Measurements from ENCODE around the gene PLCD3. TPM values are rescaled to one million over a fixed set of nuclear protein-coding genes. Genes with fewer than 3 reads are reported as not detected.

The PLCD3 gene
- total and polyA plus RNA-seq, 2 of the 13 experiments (the other 11 are each of a cell fraction or from before 2014, with no cell fraction given): 11.3 to 39.1 TPM

DNA sequence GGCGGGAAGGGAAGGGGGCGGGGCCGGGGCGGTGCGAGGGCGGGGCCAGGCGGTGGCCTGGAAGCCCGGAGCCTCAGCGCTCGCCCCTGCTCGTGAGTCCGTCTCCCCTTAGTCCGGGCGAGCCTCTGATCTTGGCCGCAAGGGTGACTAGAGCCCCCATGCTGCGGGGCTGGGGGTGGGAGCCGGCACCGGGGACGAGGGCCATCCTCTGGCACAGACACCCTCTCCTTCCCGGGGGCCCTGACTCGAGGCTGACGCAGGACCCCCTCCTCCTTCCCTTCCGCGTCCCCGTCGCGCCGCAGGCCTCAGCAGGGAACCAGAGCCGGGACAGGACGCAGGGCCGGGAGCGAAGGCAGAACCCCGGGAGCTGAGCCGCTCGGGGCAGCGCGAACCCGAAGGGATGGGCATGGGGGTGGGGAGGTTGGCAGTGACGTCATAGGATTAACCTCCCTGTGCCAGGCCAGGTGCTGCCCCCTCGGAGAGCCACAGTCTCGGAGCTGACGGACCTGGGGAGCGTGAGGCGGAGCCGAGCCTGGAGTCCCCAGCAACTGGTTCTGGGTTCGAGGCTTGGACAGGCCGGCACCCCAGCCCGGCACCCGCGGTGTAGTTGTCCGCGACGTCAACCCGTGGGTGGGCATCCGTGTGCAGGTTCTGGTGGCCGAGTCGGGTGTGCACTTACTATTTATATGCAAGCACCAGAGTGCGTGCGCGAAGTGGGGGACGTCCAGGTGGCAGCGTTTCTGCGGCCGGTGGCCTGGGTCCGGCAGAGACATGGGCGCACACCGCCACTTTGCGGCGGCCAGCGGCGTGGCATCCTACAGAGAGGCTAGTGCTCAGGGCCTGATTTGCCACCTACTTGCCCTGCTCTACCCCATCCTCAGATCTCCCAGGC lies 503 bp upstream of the PLCD3 start (continued):
- TF ChIP-seq, protein P1, sequence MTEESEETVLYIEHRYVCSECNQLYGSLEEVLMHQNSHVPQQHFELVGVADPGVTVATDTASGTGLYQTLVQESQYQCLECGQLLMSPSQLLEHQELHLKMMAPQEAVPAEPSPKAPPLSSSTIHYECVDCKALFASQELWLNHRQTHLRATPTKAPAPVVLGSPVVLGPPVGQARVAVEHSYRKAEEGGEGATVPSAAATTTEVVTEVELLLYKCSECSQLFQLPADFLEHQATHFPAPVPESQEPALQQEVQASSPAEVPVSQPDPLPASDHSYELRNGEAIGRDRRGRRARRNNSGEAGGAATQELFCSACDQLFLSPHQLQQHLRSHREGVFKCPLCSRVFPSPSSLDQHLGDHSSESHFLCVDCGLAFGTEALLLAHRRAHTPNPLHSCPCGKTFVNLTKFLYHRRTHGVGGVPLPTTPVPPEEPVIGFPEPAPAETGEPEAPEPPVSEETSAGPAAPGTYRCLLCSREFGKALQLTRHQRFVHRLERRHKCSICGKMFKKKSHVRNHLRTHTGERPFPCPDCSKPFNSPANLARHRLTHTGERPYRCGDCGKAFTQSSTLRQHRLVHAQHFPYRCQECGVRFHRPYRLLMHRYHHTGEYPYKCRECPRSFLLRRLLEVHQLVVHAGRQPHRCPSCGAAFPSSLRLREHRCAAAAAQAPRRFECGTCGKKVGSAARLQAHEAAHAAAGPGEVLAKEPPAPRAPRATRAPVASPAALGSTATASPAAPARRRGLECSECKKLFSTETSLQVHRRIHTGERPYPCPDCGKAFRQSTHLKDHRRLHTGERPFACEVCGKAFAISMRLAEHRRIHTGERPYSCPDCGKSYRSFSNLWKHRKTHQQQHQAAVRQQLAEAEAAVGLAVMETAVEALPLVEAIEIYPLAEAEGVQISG (CRISPR knock-in tag; IDR thresholded peaks at IDR 0.05): peak; percentile 38; the same call in 1 of the 2 replicates
- TF ChIP-seq, protein P2, sequence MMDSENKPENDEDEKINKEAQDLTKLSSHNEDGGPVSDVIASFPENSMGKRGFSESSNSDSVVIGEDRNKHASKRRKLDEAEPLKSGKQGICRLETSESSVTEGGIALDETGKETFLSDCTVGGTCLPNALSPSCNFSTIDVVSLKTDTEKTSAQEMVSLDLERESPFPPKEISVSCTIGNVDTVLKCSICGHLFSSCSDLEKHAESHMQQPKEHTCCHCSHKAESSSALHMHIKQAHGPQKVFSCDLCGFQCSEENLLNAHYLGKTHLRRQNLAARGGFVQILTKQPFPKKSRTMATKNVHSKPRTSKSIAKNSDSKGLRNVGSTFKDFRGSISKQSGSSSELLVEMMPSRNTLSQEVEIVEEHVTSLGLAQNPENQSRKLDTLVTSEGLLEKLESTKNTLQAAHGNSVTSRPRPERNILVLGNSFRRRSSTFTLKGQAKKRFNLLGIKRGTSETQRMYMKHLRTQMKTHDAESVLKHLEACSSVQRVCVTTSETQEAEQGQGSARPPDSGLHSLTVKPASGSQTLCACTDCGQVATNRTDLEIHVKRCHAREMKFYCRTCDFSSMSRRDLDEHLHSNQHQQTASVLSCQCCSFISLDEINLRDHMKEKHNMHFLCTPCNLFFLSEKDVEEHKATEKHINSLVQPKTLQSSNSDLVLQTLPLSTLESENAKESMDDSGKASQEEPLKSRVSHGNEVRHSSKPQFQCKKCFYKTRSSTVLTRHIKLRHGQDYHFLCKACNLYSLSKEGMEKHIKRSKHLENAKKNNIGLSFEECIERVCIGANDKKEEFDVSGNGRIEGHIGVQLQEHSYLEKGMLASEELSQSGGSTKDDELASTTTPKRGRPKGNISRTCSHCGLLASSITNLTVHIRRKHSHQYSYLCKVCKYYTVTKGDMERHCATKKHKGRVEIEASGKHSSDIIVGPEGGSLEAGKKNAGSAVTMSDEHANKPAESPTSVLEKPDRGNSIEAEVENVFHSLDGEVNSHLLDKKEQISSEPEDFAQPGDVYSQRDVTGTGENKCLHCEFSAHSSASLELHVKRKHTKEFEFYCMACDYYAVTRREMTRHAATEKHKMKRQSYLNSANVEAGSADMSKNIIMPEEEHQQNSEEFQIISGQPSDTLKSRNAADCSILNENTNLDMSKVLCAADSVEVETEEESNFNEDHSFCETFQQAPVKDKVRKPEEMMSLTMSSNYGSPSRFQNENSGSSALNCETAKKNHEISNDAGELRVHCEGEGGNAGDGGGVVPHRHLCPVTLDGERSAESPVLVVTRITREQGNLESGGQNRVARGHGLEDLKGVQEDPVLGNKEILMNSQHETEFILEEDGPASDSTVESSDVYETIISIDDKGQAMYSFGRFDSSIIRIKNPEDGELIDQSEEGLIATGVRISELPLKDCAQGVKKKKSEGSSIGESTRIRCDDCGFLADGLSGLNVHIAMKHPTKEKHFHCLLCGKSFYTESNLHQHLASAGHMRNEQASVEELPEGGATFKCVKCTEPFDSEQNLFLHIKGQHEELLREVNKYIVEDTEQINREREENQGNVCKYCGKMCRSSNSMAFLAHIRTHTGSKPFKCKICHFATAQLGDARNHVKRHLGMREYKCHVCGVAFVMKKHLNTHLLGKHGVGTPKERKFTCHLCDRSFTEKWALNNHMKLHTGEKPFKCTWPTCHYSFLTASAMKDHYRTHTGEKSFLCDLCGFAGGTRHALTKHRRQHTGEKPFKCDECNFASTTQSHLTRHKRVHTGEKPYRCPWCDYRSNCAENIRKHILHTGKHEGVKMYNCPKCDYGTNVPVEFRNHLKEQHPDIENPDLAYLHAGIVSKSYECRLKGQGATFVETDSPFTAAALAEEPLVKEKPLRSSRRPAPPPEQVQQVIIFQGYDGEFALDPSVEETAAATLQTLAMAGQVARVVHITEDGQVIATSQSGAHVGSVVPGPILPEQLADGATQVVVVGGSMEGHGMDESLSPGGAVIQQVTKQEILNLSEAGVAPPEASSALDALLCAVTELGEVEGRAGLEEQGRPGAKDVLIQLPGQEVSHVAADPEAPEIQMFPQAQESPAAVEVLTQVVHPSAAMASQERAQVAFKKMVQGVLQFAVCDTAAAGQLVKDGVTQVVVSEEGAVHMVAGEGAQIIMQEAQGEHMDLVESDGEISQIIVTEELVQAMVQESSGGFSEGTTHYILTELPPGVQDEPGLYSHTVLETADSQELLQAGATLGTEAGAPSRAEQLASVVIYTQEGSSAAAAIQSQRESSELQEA (CRISPR knock-in tag; IDR thresholded peaks at IDR 0.05; ENCODE audit: not compliant biosample characterization): peak; percentile 27
- TF ChIP-seq SRF (IDR thresholded peaks at IDR 0.05; ENCODE audit: low read depth, low read length) (no peak), RELA (CRISPR knock-in tag; IDR thresholded peaks at IDR 0.05) (0 out of 2 replicates have a peak, but pooled peaks have one; percentile 54), ZNF746 (CRISPR knock-in tag; IDR thresholded peaks at IDR 0.05) (peak; percentile 70), ZNF552 (CRISPR knock-in tag; IDR thresholded peaks at IDR 0.05; ENCODE audit: borderline replicate concordance) (no peak), WIZ (CRISPR knock-in tag; IDR thresholded peaks at IDR 0.05) (no peak), EZH2 (conservative IDR thresholded peaks at IDR 0.05; ENCODE audit: low read depth, low read length) (no peak), ZNF619 (CRISPR knock-in tag; IDR thresholded peaks at IDR 0.05) (peak; percentile 70; the same call in 1 of the 2 replicates), ZNF629 (CRISPR knock-in tag; conservative IDR thresholded peaks at IDR 0.05) (0 out of 2 replicates have a peak, but pooled peaks have one; percentile 20), ZFP36L2 (CRISPR knock-in tag; IDR thresholded peaks at IDR 0.05) (no peak), SP2 (CRISPR knock-in tag; IDR thresholded peaks at IDR 0.05) (no peak), HDAC6 (IDR thresholded peaks at IDR 0.05; ENCODE audit: low read depth, low read length) (no peak)
- TF ChIP-seq, protein P3, sequence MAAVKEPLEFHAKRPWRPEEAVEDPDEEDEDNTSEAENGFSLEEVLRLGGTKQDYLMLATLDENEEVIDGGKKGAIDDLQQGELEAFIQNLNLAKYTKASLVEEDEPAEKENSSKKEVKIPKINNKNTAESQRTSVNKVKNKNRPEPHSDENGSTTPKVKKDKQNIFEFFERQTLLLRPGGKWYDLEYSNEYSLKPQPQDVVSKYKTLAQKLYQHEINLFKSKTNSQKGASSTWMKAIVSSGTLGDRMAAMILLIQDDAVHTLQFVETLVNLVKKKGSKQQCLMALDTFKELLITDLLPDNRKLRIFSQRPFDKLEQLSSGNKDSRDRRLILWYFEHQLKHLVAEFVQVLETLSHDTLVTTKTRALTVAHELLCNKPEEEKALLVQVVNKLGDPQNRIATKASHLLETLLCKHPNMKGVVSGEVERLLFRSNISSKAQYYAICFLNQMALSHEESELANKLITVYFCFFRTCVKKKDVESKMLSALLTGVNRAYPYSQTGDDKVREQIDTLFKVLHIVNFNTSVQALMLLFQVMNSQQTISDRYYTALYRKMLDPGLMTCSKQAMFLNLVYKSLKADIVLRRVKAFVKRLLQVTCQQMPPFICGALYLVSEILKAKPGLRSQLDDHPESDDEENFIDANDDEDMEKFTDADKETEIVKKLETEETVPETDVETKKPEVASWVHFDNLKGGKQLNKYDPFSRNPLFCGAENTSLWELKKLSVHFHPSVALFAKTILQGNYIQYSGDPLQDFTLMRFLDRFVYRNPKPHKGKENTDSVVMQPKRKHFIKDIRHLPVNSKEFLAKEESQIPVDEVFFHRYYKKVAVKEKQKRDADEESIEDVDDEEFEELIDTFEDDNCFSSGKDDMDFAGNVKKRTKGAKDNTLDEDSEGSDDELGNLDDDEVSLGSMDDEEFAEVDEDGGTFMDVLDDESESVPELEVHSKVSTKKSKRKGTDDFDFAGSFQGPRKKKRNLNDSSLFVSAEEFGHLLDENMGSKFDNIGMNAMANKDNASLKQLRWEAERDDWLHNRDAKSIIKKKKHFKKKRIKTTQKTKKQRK (IDR thresholded peaks at IDR 0.05; ENCODE audit: low read length): no peak
